GM12864 (cell line): ENCODE measurements around the gene LMNTD2.

Experiments used
- DNase-seq: peaks from one replicate; pipeline ENCODE4 v3.0.0-alpha.2; 2011; ENCODE audit warnings: low read depth
- H3K4me3 ChIP-seq: 2 replicates; pipeline ENCODE4 v1.5.1; 2011; ENCODE audit warnings: mild to moderate bottlenecking, low read depth, low read length, control low read depth
- CTCF ChIP-seq: IDR thresholded peaks from 2 replicates; pipeline ENCODE4 v1.5.1; 2011; ENCODE audit warnings: low read depth, mild to moderate bottlenecking, moderate library complexity, low read length, control low read depth, inconsistent platforms; ENCODE audit errors: missing control alignments

LMNTD2 gene

DNA sequence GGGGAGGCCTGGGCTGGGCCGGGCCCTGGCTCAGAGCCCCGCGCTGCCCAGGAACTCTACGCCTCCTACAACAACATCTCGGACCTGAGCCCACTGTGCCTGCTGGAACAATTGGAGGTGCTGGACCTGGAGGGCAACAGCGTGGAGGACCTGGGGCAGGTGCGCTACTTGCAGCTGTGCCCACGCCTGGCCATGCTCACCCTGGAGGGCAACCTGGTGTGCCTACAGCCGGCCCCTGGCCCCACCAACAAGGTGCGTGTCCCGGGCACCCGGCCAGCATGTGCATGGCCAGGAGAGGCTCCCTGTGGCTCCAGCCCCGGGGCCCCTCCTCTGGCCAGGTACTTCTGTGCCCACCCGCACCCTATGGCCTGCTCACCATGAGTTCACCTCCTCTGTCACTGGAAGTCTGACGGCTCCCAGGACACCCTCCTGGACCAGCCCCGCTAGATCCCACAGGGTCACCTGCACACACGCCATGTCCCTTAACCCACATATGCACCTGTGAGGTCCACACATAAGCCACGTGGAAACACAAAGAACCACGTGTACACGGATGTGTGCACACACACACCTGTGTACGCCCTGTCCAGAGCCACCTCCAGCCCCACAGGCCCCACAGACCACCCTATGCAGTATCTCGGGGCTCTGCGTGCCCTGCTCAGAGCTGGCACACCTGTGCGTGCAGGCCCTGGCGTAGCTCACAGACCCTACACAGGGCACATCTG, 10.4 kb downstream of the LMNTD2 start:
- no peak overlapping the region for H3K4me3 ChIP-seq
- no peak for DNase-seq
- no peak for TF ChIP-seq CTCF

GRCh38 chr11:548700-549603, 11.6 kb downstream of the LMNTD2 start:
- no peak for TF ChIP-seq CTCF
- no peak overlapping the region for H3K4me3 ChIP-seq
- DNase-seq: no peak

GRCh38 chr11:545171-545570, 15.4 kb downstream of the LMNTD2 start:
- no peak for DNase-seq
- no peak for TF ChIP-seq CTCF
- H3K4me3 ChIP-seq: no peak overlapping the region

GRCh38 chr11:544817-545166, 15.7 kb downstream of the LMNTD2 start:
- DNase-seq: no peak
- H3K4me3 ChIP-seq: no peak overlapping the region
- TF ChIP-seq CTCF: no peak

DNA sequence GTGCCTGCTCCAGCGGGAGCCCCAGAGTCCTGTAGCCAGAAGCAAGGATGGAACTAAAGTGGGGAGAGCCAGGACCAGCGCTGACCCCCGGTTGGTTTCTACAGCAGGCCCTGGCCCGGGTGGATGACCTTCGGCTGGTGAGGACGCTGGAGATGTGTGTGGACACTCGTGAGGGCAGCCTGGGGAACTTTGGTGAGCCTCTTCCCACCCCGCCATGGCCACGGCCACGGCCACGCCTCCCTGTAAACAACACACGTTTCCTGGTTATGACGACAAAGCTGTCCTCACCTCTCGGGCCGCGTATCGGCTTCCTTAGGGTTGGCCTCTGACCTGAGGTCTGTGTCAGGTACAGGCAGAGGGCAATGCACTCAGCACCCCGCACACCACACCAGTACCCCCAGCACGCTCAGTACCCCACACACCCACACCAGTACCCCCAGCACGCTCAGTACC, 19.1 kb downstream of the LMNTD2 start:
- no peak for DNase-seq
- no peak overlapping the region for H3K4me3 ChIP-seq
- TF ChIP-seq CTCF: no peak

- no peak overlapping the region for H3K4me3 ChIP-seq
- no peak for TF ChIP-seq CTCF
- DNase-seq: no peak
These were observed 19.7 kb downstream of the LMNTD2 start for GRCh38 chr11:540583-541432.
